GM21717 (cell line): Measurements from ENCODE around the gene ALK.

Source experiments
- ATAC-seq: cut with Tn5 transposase; IDR thresholded peaks from one replicate; pipeline ENCODE4 v1.9.1; 2021; ENCODE audit warnings: mild to moderate bottlenecking, moderate library complexity; ENCODE audit not compliant: unreplicated experiment

The ALK gene

DNA sequence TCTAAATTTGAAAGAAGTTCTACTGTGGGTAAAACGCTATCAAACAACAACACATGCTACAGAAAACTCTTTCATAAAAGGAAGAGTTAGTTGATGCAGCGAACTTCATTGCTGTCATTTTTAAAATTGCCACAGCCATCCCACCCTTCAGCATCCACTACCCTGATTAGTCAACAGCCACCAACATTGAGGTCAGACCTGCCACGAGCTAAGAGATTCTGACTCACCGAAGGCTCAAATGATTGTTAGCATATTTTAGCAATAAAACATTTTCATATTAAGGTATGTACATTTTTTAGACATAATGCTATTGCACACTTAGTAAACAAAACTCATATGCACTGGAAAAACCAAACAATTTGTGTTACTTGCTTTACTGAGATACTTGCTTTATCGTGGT, 459.1 kb downstream of the ALK start:
- no peak for ATAC-seq

DNA sequence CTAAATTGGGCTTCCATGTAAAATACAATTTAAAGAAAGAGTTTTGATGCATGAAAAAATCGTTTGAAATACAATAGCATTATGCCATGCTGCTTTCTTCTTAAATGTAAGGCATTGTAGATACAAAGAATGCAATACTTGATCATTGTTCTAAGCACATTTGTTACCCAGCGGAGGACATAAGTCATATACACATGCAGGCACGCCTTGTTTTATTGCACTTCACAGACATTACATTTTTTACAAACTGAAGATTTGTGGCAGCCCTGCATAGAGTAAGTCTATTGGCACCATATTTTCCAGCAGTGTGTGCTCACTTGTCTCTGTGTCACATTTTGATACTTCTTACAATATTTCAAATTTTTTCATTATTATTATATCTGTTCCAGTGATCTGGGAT, 461.2 kb downstream of the ALK start:
- ATAC-seq, result no peak

DNA sequence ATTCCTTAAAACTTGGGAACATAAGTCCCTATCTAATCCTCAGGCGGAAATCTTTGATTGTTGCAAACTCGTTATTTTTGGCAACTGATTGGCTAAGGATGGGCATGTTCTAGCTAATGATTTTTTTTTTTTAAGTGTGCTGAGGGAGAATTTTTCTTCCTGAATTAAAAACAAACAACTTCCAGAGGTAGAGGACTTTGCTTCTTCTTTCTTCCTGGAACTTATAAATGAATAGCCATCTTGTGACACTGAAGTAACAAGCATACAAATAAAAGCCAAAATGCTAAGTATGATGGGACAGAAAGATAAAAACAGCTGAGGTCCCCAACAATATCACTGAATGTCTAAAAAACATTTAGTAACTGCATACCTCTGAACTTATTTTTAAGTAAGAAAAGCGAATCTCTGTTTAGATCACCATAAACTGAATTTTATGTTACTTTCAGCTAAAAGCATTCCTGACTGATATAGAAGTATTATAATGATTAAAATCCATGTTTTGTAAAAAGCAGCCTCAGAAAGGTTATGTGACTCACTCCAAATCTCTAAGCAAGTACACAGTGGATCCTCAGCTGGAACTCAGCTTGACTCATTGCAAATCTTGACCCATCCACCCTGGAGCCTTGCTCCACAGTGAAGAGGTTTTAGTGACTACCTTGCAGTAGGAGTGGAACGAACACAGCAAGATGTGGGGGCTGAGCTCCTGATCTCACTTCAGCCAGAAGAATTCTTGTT, 461.8 kb downstream of the ALK start:
- no peak for ATAC-seq

DNA sequence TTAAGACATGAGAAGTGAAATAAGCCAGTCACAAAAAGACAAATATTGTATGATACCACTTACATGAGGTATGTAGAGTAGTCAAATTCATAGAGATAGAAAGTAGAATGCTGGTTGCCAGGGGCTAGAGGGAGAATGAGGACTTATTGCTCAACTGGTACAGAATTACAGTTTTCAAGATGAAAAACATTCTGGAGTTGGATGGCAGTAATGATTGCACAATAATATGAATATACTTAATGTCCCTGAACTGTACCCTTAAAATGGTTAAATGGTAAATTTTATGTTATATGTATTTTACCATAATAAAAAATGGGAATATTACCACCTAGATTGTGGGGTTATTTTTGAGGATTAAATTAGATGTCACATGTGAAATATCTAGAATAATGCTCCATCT, 465.0 kb downstream of the ALK start:
- ATAC-seq, result no peak

DNA sequence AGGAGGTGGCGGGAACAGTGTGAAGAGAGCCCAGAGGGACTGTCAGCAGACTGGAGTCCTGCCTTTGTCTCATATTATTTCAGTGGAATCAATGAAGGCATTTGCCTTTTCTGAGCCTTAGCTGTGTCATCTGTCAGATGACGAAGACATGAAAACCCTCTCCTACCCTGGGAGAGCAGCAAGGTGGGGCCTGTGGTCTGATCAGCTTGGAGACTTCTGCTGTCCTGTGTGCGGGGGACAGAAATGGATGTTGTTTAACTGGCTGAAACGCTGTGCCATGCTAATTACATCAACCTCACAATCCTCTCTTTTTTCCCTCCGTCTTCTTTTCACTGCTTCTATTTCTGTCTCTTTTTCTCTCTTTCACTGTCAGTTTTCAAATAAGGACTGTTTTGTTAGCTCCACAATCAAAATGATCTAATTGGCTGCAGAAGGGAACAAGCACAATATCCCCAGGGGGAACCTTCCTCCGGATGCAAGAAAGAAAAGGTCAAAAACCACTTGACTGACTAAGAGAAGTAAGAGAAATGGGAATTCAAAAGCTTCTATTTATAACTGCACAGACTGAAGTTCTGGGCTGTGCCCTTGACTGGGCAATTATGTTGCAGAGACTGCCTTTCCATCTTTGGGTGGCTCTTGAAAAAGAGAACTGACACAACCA, 466.1 kb downstream of the ALK start:
- no peak for ATAC-seq

GRCh38 chr2:29452036-29452435, 469.4 kb downstream of the ALK start:
- ATAC-seq, result no peak

GRCh38 chr2:29450596-29451222, 470.7 kb downstream of the ALK start:
- ATAC-seq, result no peak

DNA sequence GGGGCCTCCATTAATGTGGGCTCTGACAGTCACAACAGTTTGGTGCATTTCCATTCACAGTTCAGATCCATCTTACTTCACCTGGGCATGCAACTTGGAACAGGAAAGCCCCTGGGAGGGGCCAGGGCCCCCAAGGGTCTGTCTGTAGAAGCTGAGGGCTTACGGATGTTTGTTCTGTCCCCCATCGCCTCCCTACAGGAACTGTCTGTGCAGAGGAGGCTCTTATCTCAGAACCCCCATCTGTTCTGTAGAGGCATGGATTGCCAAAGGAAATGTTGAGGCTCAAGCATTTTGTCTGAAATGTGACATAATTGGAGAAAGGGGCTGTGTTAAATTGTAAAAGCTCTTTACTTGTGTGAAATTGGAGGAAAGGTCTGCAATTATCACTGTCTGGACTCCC, 471.9 kb downstream of the ALK start:
- ATAC-seq, result no peak

DNA sequence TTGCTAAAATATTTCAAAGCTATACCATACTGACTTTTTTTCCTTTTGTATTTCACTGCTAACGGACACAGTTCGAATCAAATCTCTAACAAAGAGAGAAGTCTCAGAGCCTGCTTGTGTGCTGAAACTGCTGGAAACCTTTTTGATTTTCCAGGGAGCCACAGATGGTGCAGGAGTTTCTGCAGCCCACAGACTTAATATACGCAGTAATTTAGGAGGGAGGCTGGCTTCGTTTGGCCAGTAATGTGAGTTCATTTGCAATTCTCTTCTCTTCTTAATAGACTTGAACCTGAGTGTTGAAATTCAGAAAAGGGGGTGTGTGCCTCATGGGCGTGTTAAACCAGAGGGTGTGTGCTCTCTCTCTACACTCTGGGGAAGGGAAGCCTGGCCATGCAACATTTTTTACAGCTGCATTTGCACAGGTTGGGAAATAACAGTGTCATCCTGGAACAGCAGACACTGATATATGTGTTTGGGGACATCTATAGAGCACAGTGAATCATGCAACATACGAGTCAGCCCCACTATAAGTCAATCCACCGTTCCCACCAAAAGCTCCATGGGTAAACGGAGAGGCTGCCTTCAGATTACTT, 473.2 kb downstream of the ALK start:
- no peak for ATAC-seq

DNA sequence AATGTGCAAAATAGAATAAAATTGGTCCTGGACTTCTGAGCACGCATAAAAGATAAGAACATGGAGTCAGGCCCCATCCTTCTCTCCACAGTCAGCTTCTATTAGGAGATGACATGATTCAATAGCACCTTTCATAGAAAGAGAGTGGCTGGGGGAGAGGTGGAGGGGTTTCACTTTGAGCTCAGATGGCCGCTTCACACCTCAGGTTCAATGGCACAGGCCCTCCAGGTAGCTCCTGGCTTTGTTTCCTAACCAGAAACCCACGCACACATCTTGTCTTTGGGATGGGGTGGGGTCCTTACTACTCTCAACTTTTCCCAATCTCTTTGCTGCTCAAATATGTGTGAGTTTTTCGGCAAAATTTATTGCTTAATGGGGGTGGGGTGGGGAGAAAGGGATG, 473.9 kb downstream of the ALK start:
- no peak for ATAC-seq

- ATAC-seq, result no peak
Observed at GRCh38 chr2:29446847-29447246, 474.5 kb downstream of the ALK start.

DNA sequence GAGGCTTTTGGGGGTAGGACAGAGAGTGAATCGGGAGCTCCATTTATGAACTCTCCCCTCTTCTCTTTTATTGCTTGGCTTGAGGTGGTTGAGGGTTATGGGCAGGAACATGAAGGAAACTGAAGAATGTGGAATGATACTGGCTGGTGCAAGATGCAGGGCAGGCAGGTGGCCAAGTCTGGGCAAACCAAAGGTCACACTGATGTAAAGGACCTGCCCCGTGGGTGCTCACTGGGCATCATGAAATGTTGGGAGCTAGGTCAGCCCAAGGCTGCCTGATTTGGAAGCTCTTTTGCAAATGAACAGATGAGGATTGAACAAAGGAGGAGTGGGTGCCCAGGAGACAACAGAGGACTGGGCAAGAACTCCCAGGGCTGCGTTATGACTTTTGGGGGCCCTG, 477.2 kb downstream of the ALK start:
- no peak for ATAC-seq

DNA sequence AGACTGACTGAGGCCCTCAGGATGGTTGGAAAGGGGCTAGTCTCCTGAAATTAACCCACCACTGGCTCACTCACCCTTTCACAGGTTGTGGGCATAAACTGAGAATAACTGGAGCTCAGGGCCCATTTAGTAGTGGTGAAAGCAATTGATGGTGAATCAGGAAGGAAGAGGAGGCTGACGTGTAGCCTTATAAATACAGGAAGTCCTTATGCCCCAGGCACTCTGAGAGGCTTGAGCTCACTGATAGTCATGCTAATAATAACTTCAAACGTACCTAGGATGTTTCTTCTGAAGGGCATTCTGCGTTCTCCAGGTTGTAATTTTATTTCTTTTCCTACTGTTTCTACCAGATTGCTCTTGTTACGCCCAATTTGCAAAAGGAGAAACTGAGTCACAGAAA, 477.8 kb downstream of the ALK start:
- ATAC-seq, result no peak

DNA sequence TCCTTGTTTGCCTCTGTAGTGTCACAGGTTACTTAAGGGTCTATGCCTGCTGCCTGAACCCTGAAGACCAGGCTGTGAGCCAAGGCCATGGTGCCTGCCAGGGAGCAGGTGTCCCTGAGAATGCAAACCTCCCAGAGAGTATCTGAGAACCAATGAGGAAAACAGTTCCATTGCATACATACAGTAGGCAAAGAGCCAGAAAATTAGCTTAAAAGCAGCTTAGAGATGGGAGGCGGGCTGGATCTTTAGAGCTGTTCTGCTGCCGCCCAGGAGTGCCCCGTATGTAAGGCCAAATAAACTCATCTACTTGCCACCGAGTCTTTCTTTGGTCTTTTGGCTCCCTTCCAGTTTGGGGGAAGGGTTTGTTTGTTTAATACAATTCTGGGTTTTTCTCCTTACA, 478.2 kb downstream of the ALK start:
- ATAC-seq, result no peak

- ATAC-seq, result no peak
Observed at GRCh38 chr2:29440921-29441623, 480.3 kb downstream of the ALK start.

- ATAC-seq, result no peak
Observed at GRCh38 chr2:29433920-29434319, 487.5 kb downstream of the ALK start.

DNA sequence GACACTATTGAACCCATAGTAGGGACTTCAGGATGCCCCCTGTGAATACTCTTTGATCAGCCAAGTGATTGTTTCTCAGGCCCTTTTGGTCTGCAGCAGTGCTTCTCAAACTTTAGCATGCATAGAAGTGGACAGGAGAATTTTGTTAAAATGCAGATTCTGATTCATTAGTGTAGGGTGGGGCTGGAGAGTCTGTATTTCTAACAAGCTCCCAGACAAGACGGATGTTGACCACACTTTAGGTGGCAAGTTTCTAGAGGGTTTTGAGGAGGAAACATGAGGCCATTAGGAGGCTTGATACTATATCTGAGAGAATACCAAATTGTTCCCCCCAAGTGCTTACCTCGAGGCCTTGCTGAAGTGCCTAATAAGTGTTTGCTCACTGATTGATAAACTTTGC, 488.3 kb downstream of the ALK start:
- no peak for ATAC-seq

DNA sequence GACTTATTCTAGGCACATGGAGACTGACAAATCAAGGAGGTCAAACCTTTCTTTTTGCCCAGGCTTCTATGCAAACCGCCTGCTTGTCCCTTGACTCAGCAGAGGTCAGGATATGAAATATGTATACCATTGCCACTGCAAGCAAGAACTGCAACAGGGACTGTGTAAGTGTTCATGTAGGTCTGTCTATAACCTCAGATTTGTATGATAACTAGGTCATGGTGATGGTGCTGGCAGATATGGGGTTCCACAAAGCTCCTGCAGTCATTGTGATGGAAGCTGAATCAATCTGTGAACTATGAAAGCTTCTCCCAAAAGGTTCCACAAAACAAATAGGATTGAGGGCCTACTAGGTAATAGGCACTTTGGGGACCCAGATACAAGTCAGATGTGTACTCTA, 489.9 kb downstream of the ALK start:
- no peak for ATAC-seq

DNA sequence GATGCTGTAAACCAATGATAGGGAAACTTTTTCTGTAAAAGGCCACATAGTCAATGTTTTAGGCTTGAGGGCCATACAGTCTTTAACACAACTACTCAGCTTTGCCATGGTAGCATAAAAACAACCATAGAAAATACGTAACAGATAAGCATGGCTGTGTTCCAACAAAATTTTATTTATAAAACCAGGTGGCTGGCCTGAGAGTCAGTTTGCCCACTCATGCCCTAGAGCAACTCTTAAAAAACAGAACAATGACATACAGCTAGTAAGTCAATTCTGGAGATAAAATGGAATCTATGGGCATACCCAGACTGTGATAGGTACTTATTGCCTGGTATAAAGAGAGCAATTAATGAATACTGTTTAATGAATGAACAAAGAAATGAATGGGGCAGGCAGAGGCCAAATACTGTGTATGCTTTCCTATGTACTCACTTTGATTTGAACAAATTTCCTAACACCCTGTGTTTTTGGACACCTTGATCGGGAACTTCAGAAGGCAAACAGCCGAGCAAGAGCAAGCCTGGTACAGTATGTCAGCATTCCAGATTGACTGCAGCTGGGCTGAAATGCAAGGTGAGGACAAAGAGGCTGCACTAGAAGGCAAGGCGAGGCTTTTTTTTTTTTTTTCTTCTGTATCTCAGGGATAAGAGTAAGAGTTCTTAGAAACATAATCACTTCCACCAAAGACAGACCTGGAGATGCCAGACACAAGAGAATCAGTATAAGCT, 490.8 kb downstream of the ALK start:
- ATAC-seq, result no peak

DNA sequence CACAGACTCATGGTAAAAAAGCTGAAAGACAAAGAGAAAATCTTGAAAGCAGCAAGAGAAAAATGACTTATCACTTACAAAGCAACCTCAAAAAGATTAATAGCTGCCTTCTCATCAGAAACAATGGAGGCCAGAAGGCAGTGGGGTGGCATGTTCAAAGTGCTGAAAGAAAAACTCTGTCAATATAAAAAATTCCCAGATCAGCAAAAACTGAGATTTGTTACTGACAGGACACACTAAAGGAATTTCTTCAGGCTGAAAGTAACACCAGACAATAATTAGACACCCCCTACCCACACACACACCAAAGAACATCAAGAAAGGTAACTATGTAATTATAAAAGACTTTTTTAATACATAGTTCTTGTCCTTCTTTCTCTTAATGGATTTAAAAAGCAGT, 495.0 kb downstream of the ALK start:
- ATAC-seq, result no peak

GRCh38 chr2:29425866-29426265, 495.5 kb downstream of the ALK start:
- ATAC-seq, result no peak
